HG02759 (cell line): ENCODE measurements around the gene MAP3K12.

Source experiments
- ATAC-seq: cut with Tn5 transposase; IDR thresholded peaks from one replicate; pipeline ENCODE4 v1.9.1; 2021; ENCODE audit warnings: mild to moderate bottlenecking, moderate library complexity; ENCODE audit not compliant: unreplicated experiment

The MAP3K12 gene

GRCh38 chr12:53510181-53510812, 11.0 kb upstream of the MAP3K12 start:
- no peak for ATAC-seq

GRCh38 chr12:53508534-53509170, 9.4 kb upstream of the MAP3K12 start:
- ATAC-seq: peak; percentile 92

GRCh38 chr12:53507603-53507885, 8.3 kb upstream of the MAP3K12 start:
- no peak for ATAC-seq

- no peak for ATAC-seq
These were observed 7.8 kb upstream of the MAP3K12 start, which contains the start of gene NPFF for GRCh38 chr12:53506881-53507602. TSS of gene NPFF (minus strand) at chr12:53507484. CDS start at chr12:53507474, 10 bp downstream.

- no peak for ATAC-seq
These were observed 7.2 kb upstream of the MAP3K12 start for GRCh38 chr12:53506450-53506785.

DNA sequence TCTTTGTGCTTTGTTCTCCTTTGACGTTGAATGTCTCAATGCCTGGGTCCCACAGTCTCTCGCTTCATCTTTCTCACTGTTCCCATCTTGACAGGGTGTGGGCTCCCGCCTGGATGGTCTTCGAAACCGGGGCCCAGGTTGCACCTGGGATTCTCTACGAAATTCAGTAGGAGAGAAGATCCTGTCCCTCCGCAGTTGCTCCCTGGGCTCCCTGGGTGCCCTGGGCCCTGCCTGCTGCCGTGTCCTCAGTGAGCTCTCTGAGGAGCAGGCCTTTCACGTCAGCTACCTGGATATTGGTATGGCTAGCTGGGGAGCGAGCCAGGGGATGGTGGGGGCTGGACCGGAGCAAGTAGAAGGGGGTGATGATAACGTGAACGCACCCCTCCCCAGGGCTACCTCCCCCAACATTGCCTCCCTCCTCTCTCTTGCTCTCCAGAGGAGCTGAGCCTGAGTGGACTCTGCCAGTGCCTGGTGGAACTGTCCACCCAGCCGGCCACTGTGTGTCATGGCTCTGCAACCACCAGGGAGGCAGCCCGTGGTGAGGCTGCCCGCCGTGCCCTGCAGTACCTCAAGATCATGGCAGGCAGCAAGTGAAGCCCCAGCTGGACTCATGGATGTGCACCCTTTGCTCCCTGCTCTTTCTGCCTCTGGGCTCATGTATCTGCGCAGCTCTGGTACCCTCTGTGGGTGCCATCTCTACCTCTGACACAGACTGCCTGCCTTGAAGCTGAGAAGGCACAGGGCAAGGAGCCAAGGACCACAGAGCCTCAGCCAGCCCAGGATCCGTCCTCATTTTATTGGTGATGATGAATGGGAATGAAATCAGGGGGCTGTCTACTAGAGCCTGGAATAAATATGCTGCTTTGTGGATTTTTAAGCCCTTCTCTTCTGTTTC, 6.5 kb upstream of the MAP3K12 start:
- ATAC-seq: no peak

DNA sequence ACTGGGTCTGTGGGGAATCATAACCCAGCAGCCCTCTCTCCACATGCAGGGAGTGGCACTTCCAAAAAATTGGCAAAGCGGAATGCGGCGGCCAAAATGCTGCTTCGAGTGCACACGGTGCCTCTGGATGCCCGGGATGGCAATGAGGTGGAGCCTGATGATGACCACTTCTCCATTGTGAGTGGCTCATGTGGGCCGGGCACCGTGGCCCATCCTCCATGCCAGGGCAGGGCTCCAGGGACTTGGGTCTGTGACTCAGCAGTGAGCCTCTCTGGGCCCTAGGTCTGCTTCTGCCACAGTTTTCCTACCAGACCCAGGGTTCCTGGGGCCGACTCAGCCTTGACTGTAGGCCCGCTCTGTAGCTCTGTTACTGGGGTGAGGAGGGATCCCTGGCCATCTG, 5.8 kb upstream of the MAP3K12 start:
- no peak for ATAC-seq

- no peak for ATAC-seq
These were observed 5.0 kb upstream of the MAP3K12 start for GRCh38 chr12:53504004-53504920.

DNA sequence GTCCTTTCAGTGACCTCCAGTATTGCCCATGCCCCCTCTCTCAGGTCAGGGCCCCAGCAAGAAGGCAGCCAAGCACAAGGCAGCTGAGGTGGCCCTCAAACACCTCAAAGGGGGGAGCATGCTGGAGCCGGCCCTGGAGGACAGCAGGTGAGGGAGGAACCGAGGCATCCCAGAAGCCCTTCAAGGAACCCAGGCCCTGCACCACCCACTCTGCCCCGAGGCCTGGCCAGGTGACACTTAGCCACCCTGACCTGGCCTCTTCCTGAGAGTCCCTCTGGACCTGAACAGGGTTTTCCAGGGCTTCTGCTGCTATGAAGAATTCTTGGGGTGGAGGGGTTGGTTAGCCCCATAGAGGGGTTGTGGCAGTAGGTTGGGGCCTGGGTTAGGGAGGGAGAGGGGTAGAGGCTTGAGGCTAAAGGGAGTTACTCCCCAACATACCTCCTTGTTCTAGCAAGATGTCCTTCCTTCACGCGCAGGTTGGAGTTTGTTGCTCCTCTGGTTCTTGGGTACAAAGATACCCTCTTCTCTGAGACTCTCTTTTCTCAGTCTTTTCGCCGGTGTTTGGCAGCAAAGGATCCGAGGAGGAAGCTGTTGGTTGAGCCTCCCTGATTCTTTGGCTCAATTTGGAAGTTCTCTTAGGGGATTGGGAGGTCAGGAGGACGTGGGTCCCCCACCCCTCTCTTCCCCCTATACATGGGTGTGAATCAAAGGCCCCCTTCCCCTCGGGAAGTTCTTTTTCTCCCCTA, 3.9 kb upstream of the MAP3K12 start:
- no peak for ATAC-seq

- no peak for ATAC-seq
These were observed 3.1 kb upstream of the MAP3K12 start for GRCh38 chr12:53502331-53502730.

DNA sequence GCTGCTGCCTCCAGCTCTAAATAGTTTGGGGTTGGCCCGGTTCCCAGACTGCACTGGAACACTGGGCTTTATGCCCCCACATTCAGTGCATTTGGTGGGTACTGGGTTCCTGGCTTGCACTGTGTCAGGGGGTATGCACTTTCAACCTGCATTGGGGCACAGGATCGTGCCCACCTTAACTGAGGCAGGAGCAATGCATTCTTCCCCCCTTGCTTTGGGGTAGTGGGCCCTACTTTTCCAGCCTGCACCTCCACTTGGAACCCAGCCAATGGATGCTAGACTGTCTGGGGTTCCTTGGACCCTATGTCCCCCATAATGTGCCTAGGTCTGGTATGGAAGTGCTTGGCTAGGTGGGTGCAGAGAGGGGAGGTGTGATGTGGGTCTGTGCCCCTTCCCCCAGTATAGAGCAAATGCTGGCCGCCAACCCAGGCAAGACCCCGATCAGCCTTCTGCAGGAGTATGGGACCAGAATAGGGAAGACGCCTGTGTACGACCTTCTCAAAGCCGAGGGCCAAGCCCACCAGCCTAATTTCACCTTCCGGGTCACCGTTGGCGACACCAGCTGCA, 2.4 kb upstream of the MAP3K12 start:
- no peak for ATAC-seq

- ATAC-seq: peak; percentile 75
These were observed 1.7 kb upstream of the MAP3K12 start, which contains the start of gene TARBP2 for GRCh38 chr12:53500776-53501614. TSS of gene TARBP2 (plus strand) at chr12:53501283. CDS start at chr12:53501409, 126 bp downstream.

DNA sequence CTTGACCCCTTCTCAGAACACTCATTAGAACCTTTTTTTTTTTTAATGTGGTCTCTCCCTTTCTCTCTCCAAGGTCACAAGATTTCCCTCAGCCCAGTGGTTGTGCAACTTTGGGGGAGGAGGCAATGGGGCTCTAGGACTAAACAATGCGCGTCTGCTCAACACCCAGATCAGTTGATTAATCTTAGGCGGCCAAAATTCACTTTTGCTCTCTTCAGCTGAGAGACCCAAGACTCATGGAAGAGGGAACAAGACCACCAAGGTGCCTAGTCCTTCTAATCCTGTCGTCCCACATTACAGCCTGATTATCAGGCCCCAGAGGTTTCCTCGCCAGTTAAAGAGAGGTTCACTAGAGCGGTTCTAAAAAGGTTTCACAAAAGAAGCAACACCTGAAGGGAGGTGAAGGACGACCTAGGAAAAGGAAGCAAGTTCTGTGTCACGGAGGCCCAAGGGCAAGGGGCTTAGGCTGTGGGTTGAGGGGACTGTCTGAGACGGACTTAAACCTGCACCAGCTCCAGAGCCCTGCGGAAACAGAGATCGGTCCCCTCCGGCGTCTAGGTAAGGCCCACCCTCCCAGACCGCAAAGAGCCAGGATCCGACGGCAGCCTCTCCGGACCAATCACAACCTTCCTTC, 1.0 kb upstream of the MAP3K12 start:
- ATAC-seq: no peak

DNA sequence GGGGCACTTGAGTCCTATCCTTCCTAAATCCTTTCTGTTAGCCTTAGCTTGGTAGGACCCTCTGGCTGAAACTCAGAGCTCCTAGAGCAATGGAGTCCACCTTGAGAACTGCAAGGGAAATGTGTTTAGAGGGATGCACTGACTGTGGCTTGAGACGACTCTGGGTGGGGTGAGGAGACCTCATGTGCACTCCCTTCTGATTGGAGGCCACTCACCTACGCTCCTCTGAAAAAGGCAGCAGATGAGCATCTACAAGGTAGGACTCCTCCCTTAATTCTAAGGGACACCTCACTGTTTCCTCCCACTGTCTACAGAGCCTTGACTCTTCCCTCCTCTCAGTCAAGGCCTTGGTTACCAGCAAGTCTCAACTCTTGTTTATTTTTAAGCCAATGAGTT, 1.0 kb downstream of the MAP3K12 start:
- no peak for ATAC-seq

DNA sequence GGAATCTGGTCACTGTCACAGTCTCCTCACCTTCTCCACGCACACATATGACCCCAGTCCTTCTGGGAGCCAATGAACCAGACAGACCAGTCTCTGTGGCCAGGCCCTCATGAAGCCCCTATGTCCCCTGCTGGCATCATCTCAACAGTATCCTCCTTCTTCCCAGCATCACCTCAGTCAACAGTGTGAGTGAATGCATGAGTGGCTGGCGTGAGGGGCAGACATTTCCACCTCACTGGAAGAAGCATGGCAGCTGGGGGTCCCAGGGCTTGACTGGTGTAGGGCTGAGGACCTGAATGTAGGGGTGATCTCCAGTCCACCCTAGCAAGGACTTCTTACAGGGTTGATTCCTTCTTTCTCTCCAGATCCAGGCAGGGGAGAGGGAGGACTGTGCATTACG, 1.8 kb downstream of the MAP3K12 start:
- no peak for ATAC-seq

DNA sequence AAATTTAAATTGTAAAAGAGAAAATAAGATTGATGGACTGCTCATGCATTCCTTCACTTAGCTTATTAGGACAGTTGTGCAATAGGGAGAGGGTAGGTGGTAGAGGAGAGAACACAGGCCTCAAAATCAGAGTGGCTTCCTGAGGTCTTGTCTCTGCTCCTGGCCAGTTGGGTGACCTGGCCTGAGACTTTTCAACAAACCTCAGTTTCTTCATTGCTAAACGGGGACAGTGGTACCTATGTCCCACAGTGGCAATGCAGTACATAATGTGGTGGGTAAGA, 2.6 kb downstream of the MAP3K12 start:
- ATAC-seq: no peak

- ATAC-seq: no peak
These were observed 3.1 kb downstream of the MAP3K12 start for GRCh38 chr12:53495903-53496751.
